GM19467 (cell line): Measurements from ENCODE around the gene SELENOP.
A peak's percentile ranks its signal among the peaks of the same experiment; 100 is the strongest.

ENCODE experiments used
- ATAC-seq: cut with Tn5 transposase; IDR thresholded peaks from one replicate; pipeline ENCODE4 v1.9.1; 2021; ENCODE audit warnings: mild to moderate bottlenecking, moderate library complexity; ENCODE audit not compliant: unreplicated experiment

The SELENOP gene

DNA sequence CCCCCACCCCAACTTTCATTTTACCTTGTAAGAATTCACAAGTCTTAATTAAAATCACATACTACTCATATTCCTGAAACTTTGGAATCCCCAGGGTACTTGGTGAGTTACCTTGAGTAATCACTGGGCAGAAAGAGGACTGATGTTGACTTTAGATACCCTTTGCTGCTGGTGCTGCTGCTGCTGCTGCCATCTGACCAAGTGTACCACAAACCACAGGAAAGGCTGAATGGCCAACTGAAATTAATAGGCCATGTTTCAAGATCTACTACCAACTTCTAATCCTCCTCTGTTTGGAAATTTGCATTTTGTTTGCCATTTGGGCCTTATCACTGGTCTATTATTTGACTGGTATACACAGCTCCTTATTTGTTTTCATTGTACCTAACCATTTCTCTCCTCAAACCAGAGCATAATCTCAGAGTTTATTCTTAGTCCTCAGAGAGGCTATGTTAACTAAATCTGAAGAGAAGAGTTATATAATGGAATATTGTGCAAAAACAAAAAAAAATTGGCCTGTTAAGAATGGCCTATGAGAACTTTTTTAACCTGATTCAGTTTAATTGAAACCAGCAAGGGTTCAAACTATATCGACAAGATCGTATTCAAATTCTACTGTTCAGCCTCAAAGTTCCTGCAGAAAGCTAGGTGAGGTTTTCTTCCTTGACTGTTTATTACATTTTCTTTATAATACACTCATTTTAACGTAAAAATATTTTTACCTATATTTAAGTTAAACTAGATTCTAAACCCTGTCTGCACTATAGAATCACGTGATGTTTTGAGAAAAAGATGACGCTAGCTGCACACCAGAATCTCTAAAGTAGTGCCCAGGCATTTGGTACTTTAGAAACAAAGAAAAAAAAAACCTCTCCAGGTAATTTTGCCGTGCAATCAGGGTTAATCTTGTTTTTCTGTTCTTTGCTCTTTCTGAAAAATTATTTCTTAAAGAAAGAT is 13.1 kb downstream of the SELENOP start:
- no peak for ATAC-seq

DNA sequence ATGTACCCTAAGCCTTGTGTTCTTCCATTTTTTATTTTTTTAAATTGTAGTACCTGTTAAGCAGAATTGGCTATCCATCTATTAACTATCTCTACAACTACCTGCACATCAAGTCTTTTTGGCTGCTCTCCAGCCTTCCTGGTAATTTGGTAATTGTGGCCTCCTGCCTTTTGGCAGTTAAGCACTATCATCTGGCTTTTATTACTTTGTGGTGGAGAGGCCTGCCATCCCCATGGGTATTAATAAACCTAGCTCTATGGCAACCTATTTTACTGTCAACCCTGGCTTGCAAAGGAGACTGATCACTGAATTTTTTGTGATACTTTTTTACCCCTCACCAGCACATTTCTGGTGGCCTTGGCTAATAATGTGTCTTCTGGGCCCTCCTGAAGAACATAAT is 20.5 kb downstream of the SELENOP start:
- no peak for ATAC-seq

DNA sequence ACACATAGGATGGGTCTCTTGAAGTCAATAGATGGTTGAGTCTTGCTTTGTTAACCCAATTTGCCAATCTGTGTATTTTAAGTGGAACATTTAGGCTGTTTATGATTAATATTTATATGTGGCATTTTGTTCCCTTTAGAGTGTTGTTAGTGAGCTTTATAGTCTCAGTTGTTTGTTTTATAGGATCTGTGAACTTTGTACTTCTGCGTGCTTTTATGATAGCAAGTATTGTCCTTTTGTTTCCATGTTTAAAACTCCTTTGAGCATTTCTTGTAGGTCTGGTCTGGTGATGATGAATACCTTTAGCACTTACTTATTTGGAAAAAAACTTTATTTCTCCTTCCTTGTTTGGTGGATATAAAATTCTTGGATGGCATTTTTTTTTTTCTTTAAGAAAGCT is 23.8 kb downstream of the SELENOP start:
- no peak for ATAC-seq

DNA sequence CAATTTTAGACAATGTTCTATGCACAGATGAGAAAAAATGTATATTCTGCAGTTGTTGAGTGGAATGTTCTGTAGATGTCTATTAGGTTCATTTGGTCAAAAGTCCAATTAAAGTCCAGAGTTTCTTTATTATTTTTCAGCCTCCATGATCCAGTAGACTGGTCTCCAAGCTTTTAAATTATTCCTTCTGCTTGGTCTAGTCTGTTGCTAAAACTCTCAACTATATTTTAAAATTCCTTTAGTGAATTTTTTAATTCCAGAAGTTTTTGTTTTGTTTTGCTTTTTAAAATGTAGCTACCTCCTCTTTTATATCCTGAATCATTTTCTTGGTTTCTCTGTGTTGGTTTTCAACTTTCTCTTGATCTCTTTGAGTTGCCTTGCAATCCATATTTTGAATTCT is 24.6 kb downstream of the SELENOP start:
- no peak for ATAC-seq

DNA sequence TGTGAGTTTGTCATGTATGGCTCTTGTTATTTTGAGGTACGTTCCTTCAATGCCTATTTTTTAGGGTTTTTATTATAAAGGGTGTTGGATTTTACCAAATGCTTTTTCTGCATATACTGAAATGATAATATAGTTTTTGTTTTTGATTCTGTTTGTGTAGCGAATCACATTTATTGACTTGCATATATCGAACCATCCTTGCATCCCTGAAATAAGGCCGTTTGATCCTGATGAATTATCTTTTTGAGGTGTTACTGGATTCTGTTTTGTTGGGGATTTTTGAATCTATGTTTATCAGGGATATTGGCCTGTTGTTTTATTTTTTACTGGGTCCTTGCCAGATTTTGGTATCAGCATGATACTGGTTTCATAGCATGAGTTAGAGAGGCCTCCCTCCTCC is 25.9 kb downstream of the SELENOP start:
- ATAC-seq: no peak

DNA sequence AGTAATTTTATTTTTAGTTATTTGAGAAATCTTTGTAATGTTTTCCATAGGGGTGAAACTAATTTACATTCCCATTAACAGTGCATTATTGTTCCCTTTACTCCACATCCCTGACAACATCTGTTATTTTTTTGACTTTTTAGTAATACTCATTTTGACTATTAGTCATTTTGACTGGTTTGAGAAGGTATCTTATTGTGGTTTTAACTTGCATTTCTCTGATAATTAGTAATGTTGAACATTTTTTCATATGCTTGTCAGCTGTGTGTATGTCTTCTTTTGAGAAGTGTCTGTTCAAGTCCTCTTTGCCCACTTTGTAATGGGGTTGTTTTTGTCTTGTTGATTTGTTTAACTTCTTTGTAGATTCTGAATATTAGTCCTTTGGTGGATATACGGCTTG is 27.6 kb downstream of the SELENOP start:
- no peak for ATAC-seq

DNA sequence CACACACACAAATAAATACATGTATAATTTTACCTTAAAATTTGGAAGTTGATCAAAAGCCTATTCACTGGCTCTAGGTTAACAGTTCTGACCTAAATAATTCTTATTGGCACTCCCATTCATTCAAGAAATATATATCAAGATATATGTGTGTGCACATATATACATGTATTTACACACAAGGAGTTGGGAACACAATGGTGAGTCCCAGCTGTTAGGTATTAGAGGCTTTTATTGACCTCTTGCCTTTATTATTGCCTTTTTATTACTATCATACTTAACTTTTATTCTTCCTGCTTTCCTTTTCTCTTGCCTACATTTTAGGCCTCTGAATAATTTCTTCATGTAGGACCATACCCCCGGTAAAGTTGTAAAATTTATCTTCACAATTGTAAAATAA is 30.1 kb downstream of the SELENOP start:
- no peak for ATAC-seq

DNA sequence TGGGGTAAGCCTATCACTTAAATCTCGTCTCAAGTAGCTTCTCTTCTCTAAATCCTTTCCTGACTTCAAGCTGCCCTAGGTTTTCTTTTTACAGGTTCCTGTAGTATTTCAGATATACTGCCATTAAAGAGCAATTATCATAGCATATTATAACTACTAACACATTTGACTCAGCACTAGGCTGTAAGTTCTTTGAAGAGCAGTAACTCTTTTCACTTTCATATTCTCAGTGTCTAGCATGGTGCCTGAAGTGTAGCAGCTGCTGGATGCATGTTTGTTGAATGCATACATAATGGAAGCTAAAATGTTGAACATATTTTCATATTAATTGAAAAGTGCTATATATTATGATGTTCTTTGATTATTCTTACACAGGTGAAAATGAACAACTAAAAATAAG is 32.6 kb downstream of the SELENOP start:
- ATAC-seq: peak; percentile 63

DNA sequence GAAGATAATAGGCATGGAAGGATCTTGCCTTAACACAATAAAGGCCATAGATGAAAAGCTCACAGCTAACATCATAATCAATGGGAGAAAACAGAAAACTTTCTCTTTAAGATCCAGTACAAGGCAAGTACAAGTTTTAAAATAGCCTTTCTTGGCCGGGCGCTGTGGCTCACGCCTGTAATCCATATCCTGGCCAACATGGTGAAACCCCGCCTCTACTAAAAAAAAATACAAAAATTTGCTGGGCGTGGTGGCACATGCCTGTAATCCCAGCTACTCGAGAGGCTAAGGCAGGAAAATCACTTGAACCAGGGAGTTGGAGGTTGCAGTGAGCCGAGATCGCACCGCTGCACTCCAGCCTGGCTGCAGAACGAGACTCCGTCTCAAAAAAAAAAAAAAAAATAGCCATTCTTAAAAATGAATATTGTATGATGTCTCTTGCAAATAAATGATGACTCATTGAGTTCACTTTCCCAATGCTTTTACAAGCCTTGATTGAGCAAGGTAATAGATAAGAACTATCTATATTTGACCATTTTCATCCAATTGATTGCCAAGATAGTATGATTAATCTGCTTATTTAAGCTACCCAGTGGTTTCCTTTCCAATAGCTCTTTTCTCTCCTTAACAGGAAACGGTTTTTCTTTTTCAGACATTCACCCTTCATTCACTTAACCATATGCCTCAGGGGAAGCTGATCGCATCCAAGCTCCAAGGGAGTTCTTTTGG is 39.3 kb downstream of the SELENOP start:
- no peak for ATAC-seq

DNA sequence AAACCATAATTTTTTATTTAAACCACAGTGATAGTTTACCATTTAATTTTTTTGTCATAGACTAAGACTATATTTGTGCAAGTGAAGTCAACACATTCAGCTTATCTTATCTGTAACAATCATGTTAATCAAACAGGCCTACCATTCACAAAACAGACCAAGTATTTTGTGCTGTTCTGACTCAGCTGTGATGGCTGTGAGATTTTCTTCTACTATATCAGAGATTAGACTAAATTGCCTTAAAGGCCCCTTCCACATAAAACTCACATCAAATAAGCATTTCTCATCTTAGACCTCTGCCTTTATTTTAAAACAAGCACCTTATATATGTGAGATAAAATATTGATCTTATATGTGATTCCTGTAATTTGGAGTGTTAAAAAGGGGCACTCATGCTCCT is 41.7 kb downstream of the SELENOP start:
- ATAC-seq: no peak

DNA sequence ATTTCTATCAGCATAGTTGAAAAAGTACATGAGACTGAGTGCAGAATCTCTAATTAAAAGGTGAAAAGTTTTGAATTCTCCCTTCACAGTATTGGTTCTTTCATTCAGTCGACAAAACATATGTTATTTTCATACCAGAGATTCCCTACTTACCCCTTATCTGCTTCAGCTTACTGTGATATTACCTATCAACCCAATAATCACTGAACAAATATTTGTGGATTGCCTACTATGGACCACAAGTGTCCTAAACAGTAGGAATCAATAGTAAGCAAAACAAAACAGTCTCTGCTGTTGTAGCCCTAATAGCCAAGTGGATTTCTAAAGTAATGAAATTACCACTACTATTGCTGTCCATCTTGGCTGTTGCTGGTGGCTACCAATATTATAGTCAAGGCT is 43.6 kb downstream of the SELENOP start:
- ATAC-seq: no peak

DNA sequence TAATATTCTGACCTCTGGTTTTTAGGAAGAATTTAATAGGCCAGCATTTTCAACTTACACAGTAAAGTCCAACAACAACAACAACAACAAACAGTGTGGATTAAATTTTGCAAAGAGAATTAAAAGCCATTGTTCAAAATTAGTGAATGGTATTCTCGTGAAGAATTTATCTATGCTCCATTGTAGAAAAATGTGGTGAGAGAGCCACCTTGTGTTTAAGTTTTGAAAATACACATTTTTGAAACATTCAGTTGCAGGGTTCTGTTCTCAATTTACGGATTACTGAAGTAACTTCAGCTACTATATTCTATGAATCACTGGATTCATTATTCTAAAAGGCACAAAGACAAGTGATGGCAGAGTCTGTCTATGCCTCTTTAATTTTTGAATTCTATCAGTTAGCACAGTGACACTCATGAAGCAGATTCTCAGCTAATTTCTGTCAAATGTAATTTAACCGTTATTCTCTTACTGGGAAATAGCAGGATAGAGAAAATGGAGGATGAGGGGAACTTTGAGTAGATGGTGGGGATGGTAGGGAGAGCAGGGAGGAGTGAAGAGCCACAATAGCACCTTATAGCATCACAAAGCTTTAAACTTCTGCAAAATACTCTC is 44.1 kb downstream of the SELENOP start:
- ATAC-seq: no peak

DNA sequence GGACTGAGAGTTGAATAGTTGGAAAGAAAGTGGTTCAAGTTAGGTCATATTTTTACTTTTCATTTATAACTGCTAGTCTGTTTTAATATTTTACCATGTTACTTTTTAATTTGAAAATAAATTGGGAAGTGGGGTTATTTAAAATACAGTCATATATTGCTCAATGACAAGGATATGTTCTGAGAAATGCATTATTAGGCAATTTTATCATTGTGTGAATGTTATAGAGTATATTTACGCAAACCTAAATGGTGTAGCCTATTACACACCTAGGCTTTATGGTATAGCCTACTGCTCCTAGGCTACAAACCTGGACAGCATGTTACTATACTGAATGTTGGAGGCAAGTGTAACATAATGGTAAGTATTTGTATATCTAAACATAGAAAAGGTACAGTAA is 49.9 kb downstream of the SELENOP start:
- no peak for ATAC-seq

DNA sequence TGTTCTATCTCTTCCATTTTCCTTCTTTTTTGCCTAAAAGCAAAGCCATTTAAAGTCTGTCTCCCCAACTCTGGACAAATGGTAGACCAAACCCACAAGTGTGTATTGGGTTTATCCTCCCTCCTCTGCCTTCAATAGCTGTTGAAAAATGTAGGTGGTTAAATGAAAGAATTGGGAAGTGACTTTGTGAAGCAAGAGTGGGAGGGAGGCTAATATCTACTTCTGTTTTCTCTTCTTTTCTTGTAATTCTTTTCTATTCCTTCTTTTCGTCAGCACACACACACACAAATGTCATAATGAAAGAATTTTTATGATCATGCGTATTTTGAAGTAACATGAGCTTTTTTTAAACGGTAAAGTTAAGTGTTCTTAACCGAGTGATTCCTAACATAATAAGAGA is 51.3 kb downstream of the SELENOP start:
- ATAC-seq: no peak

DNA sequence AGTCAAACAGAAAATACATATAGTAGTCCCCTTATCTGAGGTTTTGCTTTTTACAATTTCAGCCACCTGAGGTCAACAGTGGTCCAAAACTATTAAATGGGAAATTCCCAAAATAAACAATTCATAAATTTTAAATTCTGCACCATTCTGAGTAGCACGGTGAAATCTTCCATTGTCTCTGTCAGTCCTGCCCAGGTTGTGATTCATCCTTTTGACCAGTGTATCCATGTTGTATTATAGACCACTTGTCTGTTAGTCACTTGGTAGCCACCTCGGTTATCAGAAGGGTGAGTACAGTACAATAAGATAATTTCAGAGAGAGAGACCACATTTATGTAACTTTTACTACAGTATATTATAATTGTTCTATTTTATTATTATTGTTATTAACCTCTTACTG is 52.2 kb downstream of the SELENOP start:
- no peak for ATAC-seq

DNA sequence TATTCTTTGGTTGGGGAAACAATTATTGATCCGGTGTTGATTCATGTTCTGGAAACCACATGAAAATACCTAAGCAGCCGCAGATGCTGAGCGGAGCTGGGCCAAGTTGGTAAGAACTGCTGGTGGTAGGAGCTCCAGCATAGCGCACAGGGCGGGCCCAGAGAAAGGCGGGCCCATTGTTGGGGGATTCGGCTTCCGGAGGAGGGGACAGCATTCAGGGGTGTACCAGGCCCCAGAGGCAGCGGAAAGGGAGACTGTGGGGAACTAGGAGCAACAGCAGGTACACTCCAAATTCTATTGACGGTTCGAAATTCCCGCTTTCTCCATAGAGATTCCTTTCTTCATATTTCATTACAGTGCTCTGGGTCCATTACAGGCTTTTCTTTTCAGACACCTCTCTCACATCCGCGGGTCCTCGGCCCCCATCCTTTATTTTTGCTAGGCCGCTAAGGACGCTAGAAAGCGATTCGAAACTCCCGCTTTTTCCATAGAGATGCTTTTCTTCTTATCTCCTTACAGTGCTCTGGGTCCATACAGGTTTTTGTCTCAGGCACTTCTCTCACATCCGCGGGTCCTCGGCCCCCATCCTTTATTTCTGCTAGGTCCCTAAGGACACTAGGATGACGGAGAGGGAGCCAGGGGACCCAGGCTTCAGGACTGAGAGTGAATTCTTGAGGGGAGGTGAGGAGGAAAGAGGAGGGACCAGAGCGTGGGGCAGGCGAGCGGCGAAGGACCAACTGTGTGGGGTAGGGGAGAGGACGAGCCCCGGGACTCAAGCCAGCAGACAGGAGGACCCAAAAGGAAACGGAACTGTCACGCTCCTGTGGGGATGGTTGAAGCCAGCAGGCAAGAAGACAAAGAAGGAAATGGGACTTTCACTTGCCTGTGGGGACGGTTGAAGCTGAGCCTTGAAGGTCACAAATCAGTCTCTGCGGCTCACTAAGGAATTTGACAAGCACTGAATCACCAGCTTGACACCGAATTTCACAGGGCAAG is 54.8 kb downstream of the SELENOP start, which contains the start of gene CCDC152:
Gene CCDC152, plus strand, starts transcription at position 213 of the 996 bp plus-strand sequence. CDS start 2,304 bp downstream, outside the sequence.
- peak; percentile 77 for ATAC-seq

DNA sequence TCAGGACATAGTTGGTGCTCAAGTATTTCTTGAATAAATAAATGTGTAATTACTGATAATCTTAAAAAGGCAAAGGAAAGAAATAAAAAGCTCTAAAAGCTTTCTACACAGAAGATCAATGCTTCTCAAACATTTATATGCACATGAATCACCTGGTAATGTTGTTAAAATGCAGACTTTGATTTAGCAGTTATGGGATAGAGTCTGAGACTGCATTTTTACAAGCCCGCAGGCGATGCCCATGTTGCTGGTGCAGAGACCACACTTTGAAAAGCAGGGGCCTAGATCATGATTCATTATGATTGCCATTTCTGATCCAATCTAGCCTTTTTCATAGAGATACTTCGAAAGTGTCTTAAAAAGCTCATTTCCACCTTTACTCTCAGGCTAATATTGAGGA is 58.6 kb downstream of the SELENOP start:
- ATAC-seq: no peak

DNA sequence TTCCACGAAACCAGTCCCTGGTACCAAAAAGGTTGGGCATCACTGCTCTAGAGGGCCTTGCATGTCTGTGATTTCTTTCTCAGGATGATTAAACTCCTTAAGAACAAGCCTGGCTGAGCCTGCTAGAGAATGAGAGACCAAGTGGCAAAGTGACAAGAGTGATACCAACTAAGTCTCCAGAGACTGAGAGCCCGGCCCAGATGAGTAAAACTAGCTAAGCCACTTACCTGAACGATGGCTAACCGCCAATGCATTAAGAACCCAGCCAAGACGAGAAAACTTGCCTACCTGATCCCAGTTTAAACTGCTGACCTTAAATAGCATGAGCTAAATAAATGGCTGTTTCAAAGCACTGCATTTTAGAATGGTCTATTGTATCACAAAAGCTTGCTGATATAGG is 60.6 kb downstream of the SELENOP start:
- ATAC-seq: no peak

DNA sequence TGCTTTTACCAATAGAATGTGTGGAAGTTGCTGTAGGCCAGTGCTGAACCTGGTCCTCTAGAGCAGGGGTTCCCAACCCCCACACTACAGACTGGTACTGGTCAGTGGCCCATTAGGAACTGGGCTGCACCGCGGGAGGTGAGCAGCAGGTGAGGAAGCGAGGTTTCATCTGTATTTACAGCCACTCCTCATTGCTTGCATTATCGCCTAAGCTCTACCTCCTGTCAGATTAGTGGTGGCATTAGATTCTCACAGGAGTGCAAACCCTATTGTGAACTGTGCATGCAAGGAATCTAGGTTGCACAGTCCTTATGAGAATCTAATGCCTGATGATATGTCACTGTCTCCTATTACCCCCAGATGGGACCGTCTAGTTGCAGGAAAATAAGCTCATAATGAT is 61.2 kb downstream of the SELENOP start:
- ATAC-seq: no peak
